WTC11 (cell line): Measurements from ENCODE around the gene ZNF660. TPM values are rescaled to one million over a fixed set of nuclear protein-coding genes. Genes with fewer than 3 reads are reported as not detected.
A peak's percentile ranks its signal among the peaks of the same experiment; 100 is the strongest.

Experiments used
- AFF4 ChIP-seq: sonication (generic); formaldehyde crosslinking; IDR thresholded peaks from 2 replicates; pipeline ENCODE4 v1.8.1; 2023; ENCODE audit warnings: mild to moderate bottlenecking, missing genetic modification reagents, borderline replicate concordance
- ARID4B ChIP-seq: sonication (generic); formaldehyde crosslinking; IDR thresholded peaks from 2 replicates; pipeline ENCODE4 v1.8.0; 2023; ENCODE audit warnings: missing genetic modification reagents, mild to moderate bottlenecking, borderline replicate concordance
- CREB1 ChIP-seq: sonication (generic); formaldehyde crosslinking; IDR thresholded peaks from 2 replicates; pipeline ENCODE4 v1.8.0; 2023; ENCODE audit warnings: mild to moderate bottlenecking, missing genetic modification reagents
- CREM ChIP-seq: sonication (generic); formaldehyde crosslinking; IDR thresholded peaks from 2 replicates; pipeline ENCODE4 v1.8.1; 2022; ENCODE audit warnings: mild to moderate bottlenecking, missing genetic modification reagents, moderate library complexity
- E2F1 ChIP-seq: sonication (generic); formaldehyde crosslinking; IDR thresholded peaks from 2 replicates; pipeline ENCODE4 v1.8.0; 2022; ENCODE audit warnings: mild to moderate bottlenecking, missing genetic modification reagents
- ERG ChIP-seq: fragments of 250-450 bp; sonication (Bioruptor Pico); IDR thresholded peaks from 2 replicates; pipeline ENCODE4 v1.8.0; 2021; ENCODE audit warnings: mild to moderate bottlenecking
- ETV6 ChIP-seq: sonication (generic); formaldehyde crosslinking; IDR thresholded peaks from 2 replicates; pipeline ENCODE4 v1.8.1; 2022; ENCODE audit warnings: mild to moderate bottlenecking, missing genetic modification reagents
- FOXP4 ChIP-seq: sonication (generic); formaldehyde crosslinking; IDR thresholded peaks from 2 replicates; pipeline ENCODE4 v1.8.0; 2022; ENCODE audit warnings: mild to moderate bottlenecking, missing genetic modification reagents
- HMGXB4 ChIP-seq: sonication (generic); formaldehyde crosslinking; IDR thresholded peaks from 2 replicates; pipeline ENCODE4 v1.8.1; 2023; ENCODE audit warnings: mild to moderate bottlenecking, moderate library complexity, missing genetic modification reagents
- IRF2 ChIP-seq: sonication (generic); formaldehyde crosslinking; IDR thresholded peaks from 2 replicates; pipeline ENCODE4 v1.8.0; 2022; ENCODE audit warnings: low read depth, missing genetic modification reagents, borderline replicate concordance
- NFE2L1 ChIP-seq: sonication (generic); formaldehyde crosslinking; IDR thresholded peaks from 2 replicates; pipeline ENCODE4 v1.8.1; 2023; ENCODE audit warnings: missing genetic modification reagents
- NR2C2 ChIP-seq: sonication (generic); formaldehyde crosslinking; IDR thresholded peaks from 2 replicates; pipeline ENCODE4 v1.8.0; 2022; ENCODE audit warnings: mild to moderate bottlenecking, missing genetic modification reagents
- SP1 ChIP-seq: sonication (generic); formaldehyde crosslinking; conservative IDR thresholded peaks from 2 replicates; pipeline ENCODE4 v1.8.1; 2022; ENCODE audit warnings: missing genetic modification reagents
- TP53 ChIP-seq: sonication (generic); formaldehyde crosslinking; IDR thresholded peaks from 2 replicates; pipeline ENCODE4 v1.8.1; 2023; ENCODE audit warnings: mild to moderate bottlenecking, missing genetic modification reagents
- ZNF232 ChIP-seq: sonication (generic); formaldehyde crosslinking; IDR thresholded peaks from 2 replicates; pipeline ENCODE4 v1.8.0; 2022; ENCODE audit warnings: mild to moderate bottlenecking, missing genetic modification reagents
- ZNF281 ChIP-seq: sonication (generic); formaldehyde crosslinking; IDR thresholded peaks from 2 replicates; pipeline ENCODE4 v1.8.0; 2023; ENCODE audit warnings: mild to moderate bottlenecking, missing genetic modification reagents
- total RNA-seq: library from RNA; stranded (reverse); gene quantifications from 3 replicates; pipeline ENCODE4 v1.2.3, GENCODE V29; 2021

The ZNF660 gene
- total RNA-seq, 1 experiment from 2014 or later: 9.0 TPM

- TF ChIP-seq ERG: no peak
- TF ChIP-seq AFF4 (CRISPR knock-in tag): 0 out of 2 replicates have a peak, but pooled peaks have one; percentile 80
- TF ChIP-seq FOXP4 (CRISPR knock-in tag): 0 out of 2 replicates have a peak, but pooled peaks have one; percentile 30
- 0 out of 2 replicates have a peak, but pooled peaks have one; percentile 43 for TF ChIP-seq IRF2
- 0 out of 2 replicates have a peak, but pooled peaks have one; percentile 4 for TF ChIP-seq NR2C2 (CRISPR knock-in tag)
- TF ChIP-seq CREM (CRISPR knock-in tag): peak; percentile 74
- TF ChIP-seq TP53 (CRISPR knock-in tag): peak; percentile 53; the same call in 1 of the 2 replicates
- TF ChIP-seq NFE2L1 (CRISPR knock-in tag): peak; percentile 61; the same call in 1 of the 2 replicates
- TF ChIP-seq ARID4B: 0 out of 2 replicates have a peak, but pooled peaks have one; percentile 65
- TF ChIP-seq SP1 (CRISPR knock-in tag): peak; percentile 31; the same call in 1 of the 2 replicates
- TF ChIP-seq HMGXB4 (CRISPR knock-in tag): peak; percentile 93; the same call in 1 of the 2 replicates
- 0 out of 2 replicates have a peak, but pooled peaks have one; percentile 54 for TF ChIP-seq E2F1 (CRISPR knock-in tag)
- 0 out of 2 replicates have a peak, but pooled peaks have one; percentile 54 for TF ChIP-seq ZNF281 (CRISPR knock-in tag)
- no peak for TF ChIP-seq ZNF232 (CRISPR knock-in tag)
- TF ChIP-seq ETV6 (CRISPR knock-in tag): peak; percentile 68
- peak; percentile 77; the same call in 1 of the 2 replicates for TF ChIP-seq CREB1 (CRISPR knock-in tag)
- TF ChIP-seq, all 79 proteins: peak for 25
Measured at GRCh38 chr3:44554626-44555592, 29.9 kb upstream of the ZNF660 start, which contains the start of gene ZKSCAN7 (continued).
